Measurements from ENCODE around the gene HECW1.

- TF ChIP-seq POLR2A (IDR thresholded peaks at IDR 0.05) (no peak), CTCF (IDR thresholded peaks at IDR 0.05 in 4 of 5, conservative IDR thresholded peaks at IDR 0.05 in 1 of 5) (no peak)
Measured at GRCh38 chr7:43072530-43072929, 39.9 kb upstream of the HECW1 start.
